Nephron (organoid): Measurements from ENCODE around the gene CACNA1C.

Experiments
- H3K27ac Mint-ChIP-seq, 3 experiments: 2 replicates each; pipeline ENCODE4 v1.8.0; 2020; ENCODE audit warnings: mixed read lengths in 3 of 3, mild to moderate bottlenecking in 2 of 3, moderate library complexity in 1 of 3
- H3K27me3 Mint-ChIP-seq: 2 replicates; pipeline ENCODE4 v1.8.0; 2021; ENCODE audit warnings: low read depth, mild to moderate bottlenecking, moderate library complexity, mixed read lengths
- H3K36me3 Mint-ChIP-seq: 2 replicates; pipeline ENCODE4 v1.8.0; 2020; ENCODE audit warnings: low read depth, mixed read lengths
- H3K4me1 Mint-ChIP-seq: 2 replicates; pipeline ENCODE4 v1.8.0; 2020; ENCODE audit warnings: mixed read lengths
- H3K4me3 Mint-ChIP-seq, 3 experiments: 2 replicates each; pipeline ENCODE4 v1.8.0; 2020; ENCODE audit warnings: mild to moderate bottlenecking in 3 of 3, mixed read lengths in 3 of 3, moderate library complexity in 2 of 3
- H3K9me3 Mint-ChIP-seq: 2 replicates; pipeline ENCODE4 v1.8.0; 2020; ENCODE audit warnings: mixed read lengths
- CTCF ChIP-seq, 3 experiments: fragments of 200-600 bp; sonication (generic); IDR thresholded peaks; one replicate each; pipeline ENCODE4 v1.5.0; 2021; ENCODE audit warnings: antibody characterized with exemption in 3 of 3; ENCODE audit not compliant: unreplicated experiment in 3 of 3

The CACNA1C gene

DNA sequence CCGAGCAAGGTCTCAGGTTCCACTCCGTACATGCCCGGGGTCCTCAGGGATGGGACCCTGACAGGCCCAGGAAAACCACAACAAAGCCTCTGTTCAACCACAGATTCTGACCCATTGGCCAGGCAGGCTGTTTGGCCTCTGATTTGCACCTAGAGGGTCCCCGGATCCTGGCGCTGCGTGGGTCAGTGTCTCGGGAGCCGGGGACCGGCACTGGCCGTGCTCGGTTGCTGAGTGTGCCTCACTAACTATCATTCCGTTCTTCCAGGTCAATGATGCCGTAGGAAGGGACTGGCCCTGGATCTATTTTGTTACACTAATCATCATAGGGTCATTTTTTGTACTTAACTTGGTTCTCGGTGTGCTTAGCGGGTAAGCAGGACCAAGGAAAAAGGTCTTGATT lies 451.8 kb downstream of the CACNA1C start:
- Mint-ChIP-seq H3K4me3 (no peak overlapping the region), H3K27ac (no peak overlapping the region), H3K4me1 (peaks cover 7% of the 10 kb centered on the region), H3K36me3 (peaks cover 3% of the 10 kb centered on the region), H3K27me3 (peaks cover 12% of the 10 kb centered on the region), H3K9me3 (no peaks in the 10 kb centered on the region)
- no peak for TF ChIP-seq CTCF (IDR thresholded peaks at IDR 0.05; ENCODE audit: unreplicated experiment in 3 of 3)

- TF ChIP-seq CTCF (IDR thresholded peaks at IDR 0.05; ENCODE audit: unreplicated experiment in 3 of 3) = no peak
- H3K36me3 Mint-ChIP-seq = peaks cover 3% of the 10 kb centered on the region
- no peak overlapping the region for H3K4me3 Mint-ChIP-seq
- H3K27me3 Mint-ChIP-seq = peaks cover 15% of the 10 kb centered on the region
- H3K9me3 Mint-ChIP-seq = no peaks in the 10 kb centered on the region
- no peaks in the 10 kb centered on the region for H3K4me1 Mint-ChIP-seq
- no peak overlapping the region for H3K27ac Mint-ChIP-seq
These were observed 455.0 kb downstream of the CACNA1C start for GRCh38 chr12:2507814-2508213.

GRCh38 chr12:2509137-2509536 lies 456.4 kb downstream of the CACNA1C start:
- Mint-ChIP-seq H3K27ac (no peak overlapping the region), H3K9me3 (no peaks in the 10 kb centered on the region), H3K4me3 (no peak overlapping the region), H3K4me1 (peaks cover 11% of the 10 kb centered on the region), H3K36me3 (peaks cover 3% of the 10 kb centered on the region), H3K27me3 (peaks cover 19% of the 10 kb centered on the region)
- no peak for TF ChIP-seq CTCF (IDR thresholded peaks at IDR 0.05; ENCODE audit: unreplicated experiment in 3 of 3)

DNA sequence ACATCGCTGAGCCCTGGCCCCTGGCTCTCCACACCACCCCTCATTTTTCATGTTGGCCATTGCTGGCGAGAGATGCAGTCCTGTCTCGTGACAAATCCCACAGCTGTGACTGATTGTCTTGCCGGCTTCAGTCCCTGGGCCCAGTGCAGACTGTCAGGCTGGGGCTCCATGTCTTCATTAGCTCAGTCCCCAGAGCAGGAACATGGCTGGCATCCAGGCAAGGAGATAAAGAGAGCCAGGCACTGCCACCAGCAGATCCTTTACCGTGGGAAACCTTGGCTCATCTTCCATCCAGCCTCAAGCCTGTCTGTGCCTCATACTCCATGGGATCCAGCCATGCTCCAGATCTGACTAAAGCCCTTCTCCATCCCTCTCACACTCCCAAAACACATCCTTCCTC lies 457.3 kb downstream of the CACNA1C start:
- Mint-ChIP-seq H3K36me3 (no peaks in the 10 kb centered on the region), H3K27ac (no peak overlapping the region), H3K27me3 (peaks cover 15% of the 10 kb centered on the region), H3K4me3 (no peak overlapping the region), H3K9me3 (no peaks in the 10 kb centered on the region), H3K4me1 (peaks cover 11% of the 10 kb centered on the region)
- TF ChIP-seq CTCF (IDR thresholded peaks at IDR 0.05; ENCODE audit: unreplicated experiment in 3 of 3) = no peak

DNA sequence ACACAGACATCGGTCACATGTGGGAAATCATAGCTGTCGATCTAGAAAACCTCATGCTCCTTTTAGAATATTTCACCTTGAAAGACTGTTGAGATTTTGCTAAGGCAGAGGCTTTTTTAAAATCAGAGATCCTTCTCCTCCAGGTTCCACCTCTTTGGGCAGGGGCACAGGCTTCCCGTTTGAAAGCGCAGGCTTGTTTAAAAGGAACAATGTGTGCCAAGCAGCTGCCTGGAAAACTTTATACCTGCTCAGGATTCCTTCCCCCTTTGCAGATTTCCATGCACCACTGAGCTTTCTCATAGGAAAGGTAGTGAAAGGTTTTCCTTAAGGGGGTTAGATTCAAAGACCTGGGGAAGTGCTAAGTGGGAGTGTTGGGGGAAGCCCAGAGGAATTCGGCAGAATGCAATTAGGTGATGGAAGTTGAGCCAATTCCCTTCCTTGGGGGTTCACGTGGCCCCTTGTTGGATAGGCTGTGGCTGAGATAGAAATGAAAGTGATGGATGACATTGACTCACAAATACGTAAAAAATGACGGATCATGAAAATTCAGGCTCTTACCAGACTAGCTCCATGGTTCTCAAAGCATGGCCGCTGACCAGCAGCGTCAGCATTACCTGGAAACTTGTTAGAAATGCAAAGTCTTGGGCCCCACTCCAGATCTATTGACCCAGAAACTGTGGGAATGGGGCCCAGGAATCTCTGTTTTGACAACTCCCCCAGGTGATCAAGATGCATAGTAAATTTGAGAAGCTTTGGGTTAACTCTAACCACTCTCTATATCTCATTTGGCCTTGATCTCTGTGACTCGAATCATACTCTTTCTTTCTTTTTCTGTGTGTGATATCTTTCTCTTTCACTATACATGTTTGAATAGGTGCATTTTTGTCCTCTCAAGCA lies 460.6 kb downstream of the CACNA1C start:
- Mint-ChIP-seq H3K27ac (peak overlapping the region; percentile 39 to 91 (median 59)), H3K27me3 (peaks cover 10% of the 10 kb centered on the region), H3K4me3 (no peak overlapping the region), H3K36me3 (no peaks in the 10 kb centered on the region), H3K9me3 (no peaks in the 10 kb centered on the region), H3K4me1 (peaks cover 11% of the 10 kb centered on the region)
- TF ChIP-seq CTCF (IDR thresholded peaks at IDR 0.05; ENCODE audit: unreplicated experiment in 3 of 3) = no peak

DNA sequence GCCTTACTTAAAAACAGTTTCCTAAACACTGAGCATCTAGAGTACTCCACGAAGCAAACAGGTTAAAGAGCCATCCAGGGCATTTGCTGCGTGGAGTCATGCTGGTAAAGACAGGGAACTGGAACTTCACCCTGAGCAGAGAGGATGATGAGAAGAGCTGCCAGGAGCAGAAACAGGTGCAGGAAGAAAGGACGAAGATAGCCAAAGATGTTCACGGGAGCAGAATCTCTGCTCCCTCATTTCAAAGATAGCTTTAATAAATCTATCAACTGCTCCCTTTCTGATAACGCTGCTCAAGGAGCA lies 461.2 kb downstream of the CACNA1C start:
- TF ChIP-seq CTCF (IDR thresholded peaks at IDR 0.05; ENCODE audit: unreplicated experiment in 3 of 3) = no peak
- Mint-ChIP-seq H3K27ac (peak overlapping the region; percentile 28 to 91 (median 39)), H3K27me3 (peaks cover 10% of the 10 kb centered on the region), H3K4me1 (peaks cover 11% of the 10 kb centered on the region), H3K9me3 (no peaks in the 10 kb centered on the region), H3K4me3 (no peak overlapping the region), H3K36me3 (no peaks in the 10 kb centered on the region)
